ENCODE measurements around the gene POLA2.

Gene POLA2

GRCh38 chr11:65321076-65321475 lies 59.3 kb downstream of the POLA2 start:
- no peak overlapping the region for H3K4me3 ChIP-seq (ENCODE audit: low read depth, low read length)
- no peak for DNase-seq (ENCODE audit: low read depth)
- TF ChIP-seq CTCF (IDR thresholded peaks at IDR 0.05; ENCODE audit: insufficient read depth, low read depth, low read length, missing control alignments) = no peak

GRCh38 chr11:65321828-65322485 lies 60.2 kb downstream of the POLA2 start:
- TF ChIP-seq CTCF (IDR thresholded peaks at IDR 0.05; ENCODE audit: insufficient read depth, low read depth, low read length, missing control alignments) = no peak
- H3K4me3 ChIP-seq (ENCODE audit: low read depth, low read length) = no peak overlapping the region
- no peak for DNase-seq (ENCODE audit: low read depth)

GRCh38 chr11:65323813-65324212 lies 62.1 kb downstream of the POLA2 start:
- no peak for TF ChIP-seq CTCF (IDR thresholded peaks at IDR 0.05; ENCODE audit: insufficient read depth, low read depth, low read length, missing control alignments)
- no peak for DNase-seq (ENCODE audit: low read depth)
- H3K4me3 ChIP-seq (ENCODE audit: low read depth, low read length) = no peak overlapping the region

GRCh38 chr11:65325435-65325834 lies 63.7 kb downstream of the POLA2 start:
- no peak for TF ChIP-seq CTCF (IDR thresholded peaks at IDR 0.05; ENCODE audit: insufficient read depth, low read depth, low read length, missing control alignments)
- no peak for DNase-seq (ENCODE audit: low read depth)
- no peak overlapping the region for H3K4me3 ChIP-seq (ENCODE audit: low read depth, low read length)

- DNase-seq (ENCODE audit: low read depth) = no peak
- no peak overlapping the region for H3K4me3 ChIP-seq (ENCODE audit: low read depth, low read length)
- TF ChIP-seq CTCF (IDR thresholded peaks at IDR 0.05; ENCODE audit: insufficient read depth, low read depth, low read length, missing control alignments) = no peak
Measured at GRCh38 chr11:65327021-65327420, 65.3 kb downstream of the POLA2 start.

- no peak for DNase-seq (ENCODE audit: low read depth)
- no peak overlapping the region for H3K4me3 ChIP-seq (ENCODE audit: low read depth, low read length)
- TF ChIP-seq CTCF (IDR thresholded peaks at IDR 0.05; ENCODE audit: insufficient read depth, low read depth, low read length, missing control alignments) = no peak
Measured at GRCh38 chr11:65329478-65329877, 67.7 kb downstream of the POLA2 start.

GRCh38 chr11:65329944-65330403 lies 68.2 kb downstream of the POLA2 start:
- no peak overlapping the region for H3K4me3 ChIP-seq (ENCODE audit: low read depth, low read length)
- peak; percentile 70 for TF ChIP-seq CTCF (IDR thresholded peaks at IDR 0.05; ENCODE audit: insufficient read depth, low read depth, low read length, missing control alignments)
- DNase-seq (ENCODE audit: low read depth) = peak; percentile 92

Data from GM12865 (cell line).